Measurements from ENCODE around the gene SPRED2.

- TF ChIP-seq CTCF (IDR thresholded peaks at IDR 0.05; ENCODE audit: insufficient read depth, low read length), result no peak
- no peak for TF ChIP-seq POLR2AphosphoS5 (IDR thresholded peaks at IDR 0.05; ENCODE audit: low read depth)
- TF ChIP-seq, protein P1, sequence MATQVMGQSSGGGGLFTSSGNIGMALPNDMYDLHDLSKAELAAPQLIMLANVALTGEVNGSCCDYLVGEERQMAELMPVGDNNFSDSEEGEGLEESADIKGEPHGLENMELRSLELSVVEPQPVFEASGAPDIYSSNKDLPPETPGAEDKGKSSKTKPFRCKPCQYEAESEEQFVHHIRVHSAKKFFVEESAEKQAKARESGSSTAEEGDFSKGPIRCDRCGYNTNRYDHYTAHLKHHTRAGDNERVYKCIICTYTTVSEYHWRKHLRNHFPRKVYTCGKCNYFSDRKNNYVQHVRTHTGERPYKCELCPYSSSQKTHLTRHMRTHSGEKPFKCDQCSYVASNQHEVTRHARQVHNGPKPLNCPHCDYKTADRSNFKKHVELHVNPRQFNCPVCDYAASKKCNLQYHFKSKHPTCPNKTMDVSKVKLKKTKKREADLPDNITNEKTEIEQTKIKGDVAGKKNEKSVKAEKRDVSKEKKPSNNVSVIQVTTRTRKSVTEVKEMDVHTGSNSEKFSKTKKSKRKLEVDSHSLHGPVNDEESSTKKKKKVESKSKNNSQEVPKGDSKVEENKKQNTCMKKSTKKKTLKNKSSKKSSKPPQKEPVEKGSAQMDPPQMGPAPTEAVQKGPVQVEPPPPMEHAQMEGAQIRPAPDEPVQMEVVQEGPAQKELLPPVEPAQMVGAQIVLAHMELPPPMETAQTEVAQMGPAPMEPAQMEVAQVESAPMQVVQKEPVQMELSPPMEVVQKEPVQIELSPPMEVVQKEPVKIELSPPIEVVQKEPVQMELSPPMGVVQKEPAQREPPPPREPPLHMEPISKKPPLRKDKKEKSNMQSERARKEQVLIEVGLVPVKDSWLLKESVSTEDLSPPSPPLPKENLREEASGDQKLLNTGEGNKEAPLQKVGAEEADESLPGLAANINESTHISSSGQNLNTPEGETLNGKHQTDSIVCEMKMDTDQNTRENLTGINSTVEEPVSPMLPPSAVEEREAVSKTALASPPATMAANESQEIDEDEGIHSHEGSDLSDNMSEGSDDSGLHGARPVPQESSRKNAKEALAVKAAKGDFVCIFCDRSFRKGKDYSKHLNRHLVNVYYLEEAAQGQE (IDR thresholded peaks at IDR 0.05; ENCODE audit: insufficient replicate concordance, low read depth), result no peak
Observed at GRCh38 chr2:65475000-65475399, 42.6 kb upstream of the SPRED2 start.
